OCI-LY3 (cell line): Measurements from ENCODE around the gene PSAPL1.

Experiments
- EZH2phosphoT487 ChIP-seq: fragments of 200-600 bp; shearing (Covaris generic); IDR thresholded peaks from 2 replicates; pipeline ENCODE4 v1.6.1; 2018; ENCODE audit warnings: antibody characterized with exemption, mixed run types, low read depth
- TF ChIP-seq, protein P1 (sequence below): fragments of 200-600, 300-600 bp; sonication (generic); IDR thresholded peaks from 2 replicates; pipeline ENCODE4 v1.5.1; 2014; ENCODE audit warnings: antibody characterized with exemption, low read length, low read depth

DNA sequence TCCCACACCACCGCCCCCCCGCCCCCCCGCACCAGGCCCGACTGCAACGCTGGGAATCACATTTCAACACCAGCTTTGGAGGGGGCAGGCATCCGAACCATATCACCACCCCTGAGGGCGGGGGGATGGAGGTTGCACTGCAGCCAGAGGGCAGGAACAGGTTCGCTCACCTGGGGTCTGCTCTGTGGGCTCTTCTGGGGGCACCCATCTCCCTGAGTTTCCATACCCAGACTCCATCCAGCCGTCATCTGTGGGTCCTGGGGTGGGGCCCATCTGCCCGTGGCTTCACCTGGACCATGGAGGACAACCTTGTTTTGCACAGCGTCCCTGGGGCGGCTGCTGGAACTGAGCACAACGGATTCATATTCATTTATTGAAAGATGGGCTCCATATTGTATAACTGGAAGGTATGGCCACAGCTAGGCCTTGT is 6.9 kb downstream of the PSAPL1 start:
- TF ChIP-seq, protein P1, sequence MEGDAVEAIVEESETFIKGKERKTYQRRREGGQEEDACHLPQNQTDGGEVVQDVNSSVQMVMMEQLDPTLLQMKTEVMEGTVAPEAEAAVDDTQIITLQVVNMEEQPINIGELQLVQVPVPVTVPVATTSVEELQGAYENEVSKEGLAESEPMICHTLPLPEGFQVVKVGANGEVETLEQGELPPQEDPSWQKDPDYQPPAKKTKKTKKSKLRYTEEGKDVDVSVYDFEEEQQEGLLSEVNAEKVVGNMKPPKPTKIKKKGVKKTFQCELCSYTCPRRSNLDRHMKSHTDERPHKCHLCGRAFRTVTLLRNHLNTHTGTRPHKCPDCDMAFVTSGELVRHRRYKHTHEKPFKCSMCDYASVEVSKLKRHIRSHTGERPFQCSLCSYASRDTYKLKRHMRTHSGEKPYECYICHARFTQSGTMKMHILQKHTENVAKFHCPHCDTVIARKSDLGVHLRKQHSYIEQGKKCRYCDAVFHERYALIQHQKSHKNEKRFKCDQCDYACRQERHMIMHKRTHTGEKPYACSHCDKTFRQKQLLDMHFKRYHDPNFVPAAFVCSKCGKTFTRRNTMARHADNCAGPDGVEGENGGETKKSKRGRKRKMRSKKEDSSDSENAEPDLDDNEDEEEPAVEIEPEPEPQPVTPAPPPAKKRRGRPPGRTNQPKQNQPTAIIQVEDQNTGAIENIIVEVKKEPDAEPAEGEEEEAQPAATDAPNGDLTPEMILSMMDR, result no peak
- no peak for TF ChIP-seq EZH2phosphoT487
